Tibial nerve (tissue), 4 donors: ENCODE measurements around the gene TMEM120B. TPM values are rescaled to one million over a fixed set of nuclear protein-coding genes. Genes with fewer than 3 reads are reported as not detected.

ENCODE experiments used
- DNase-seq, 2 donors: peaks; one replicate each; pipeline ENCODE4 v3.0.0-alpha.2; 2019; ENCODE audit warnings: low spot score in 2 of 2
- H3K27ac ChIP-seq, 4 donors: fragments of 200-600 bp; sonication (generic) in 3 of 4; one replicate each; pipeline ENCODE4 v1.5.1; 2017 to 2019; ENCODE audit warnings: mild to moderate bottlenecking in 1 of 4
- H3K27me3 ChIP-seq, 2 donors: fragments of 200-600 bp; sonication (generic) in 1 of 2; one replicate each; pipeline versions ENCODE4 v1.5.1 to v1.6.0; 2017 to 2019
- H3K36me3 ChIP-seq, 3 donors: fragments of 200-600 bp; sonication (generic); one replicate each; pipeline ENCODE4 v1.5.1; 2018 to 2019
- H3K4me1 ChIP-seq, 4 donors: fragments of 200-600 bp; sonication (generic) in 3 of 4; one replicate each; pipeline ENCODE4 v1.5.1; 2017 to 2019
- H3K4me3 ChIP-seq, 4 donors: fragments of 200-600 bp; sonication (generic) in 3 of 4; one replicate each; pipeline ENCODE4 v1.5.1; 2017 to 2019; ENCODE audit warnings: mild to moderate bottlenecking in 1 of 4, moderate library complexity in 1 of 4
- H3K9me3 ChIP-seq, 4 donors: fragments of 200-600 bp; sonication (generic) in 3 of 4; one replicate each; pipeline ENCODE4 v1.5.1; 2017 to 2019
- EP300 ChIP-seq, 2 donors: sonication (generic); formaldehyde crosslinking; IDR thresholded peaks; one replicate each; pipeline ENCODE4 v1.6.1; 2017; ENCODE audit warnings: antibody characterized with exemption in 2 of 2, mild to moderate bottlenecking in 1 of 2
- POLR2A ChIP-seq, 2 donors: fragments of 450-650 bp; IDR thresholded peaks; one replicate each; pipeline ENCODE4 v1.6.1; 2017; ENCODE audit warnings: antibody characterized with exemption in 2 of 2, mild to moderate bottlenecking in 2 of 2, moderate library complexity in 2 of 2
- WGBS, 2 donors: methylation state at CpG; one replicate each; pipeline ENCODE4 v1.1.5; 2018; 5-methylcytosine and 5-hydroxymethylcytosine counted together
- total RNA-seq, 4 donors: library from RNA; depleted of rRNA; stranded (reverse); fragments of >200 nt; gene quantifications; one replicate each; pipeline ENCODE4 v1.1.0, GENCODE V29; 2016
- TF ChIP-seq, protein P1 (sequence below), 5 experiments: fragments of 200-600 bp in 3 of 5; fragments of 450-650 bp in 2 of 5; sonication (generic) in 3 of 5; IDR thresholded peaks; one replicate each; pipeline ENCODE4 v1.5.1; 2016 to 2019; ENCODE audit warnings: antibody characterized with exemption in 5 of 5, mild to moderate bottlenecking in 3 of 5, moderate library complexity in 2 of 5

The TMEM120B gene
- total RNA-seq, 4 donors from 2014 or later = 10.1 to 13.9 (median 11.5) TPM

DNA sequence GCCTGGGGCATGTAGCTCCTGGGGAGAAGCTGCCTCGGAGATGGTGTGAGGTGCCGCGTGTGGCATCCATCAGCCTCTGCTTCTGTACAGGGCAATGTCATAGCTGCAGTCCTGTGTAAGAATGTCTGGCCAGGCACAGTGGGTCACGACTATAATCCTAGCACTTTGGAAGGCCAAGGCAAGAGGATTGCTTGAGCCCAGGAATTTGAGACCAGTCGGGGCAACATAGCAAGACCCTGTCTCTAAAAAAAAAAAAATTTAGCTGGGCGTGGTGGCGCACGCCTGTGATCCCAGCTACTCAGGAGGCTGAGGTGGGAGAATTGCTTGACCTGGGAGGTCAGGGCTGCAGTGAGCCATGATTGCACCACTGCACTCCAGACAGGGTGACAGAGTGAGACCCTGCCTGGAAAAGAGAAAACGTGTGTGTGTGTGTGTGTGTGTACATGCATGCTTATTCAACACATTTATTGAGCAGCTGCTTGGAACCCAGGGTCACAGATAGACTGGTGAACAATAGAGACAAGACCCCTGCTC is 56.8 kb downstream of the TMEM120B start:
- peaks cover 0 to 46% (median 14%) of the 10 kb centered on the region in 4 donors for H3K4me1 ChIP-seq
- TF ChIP-seq, protein P1, sequence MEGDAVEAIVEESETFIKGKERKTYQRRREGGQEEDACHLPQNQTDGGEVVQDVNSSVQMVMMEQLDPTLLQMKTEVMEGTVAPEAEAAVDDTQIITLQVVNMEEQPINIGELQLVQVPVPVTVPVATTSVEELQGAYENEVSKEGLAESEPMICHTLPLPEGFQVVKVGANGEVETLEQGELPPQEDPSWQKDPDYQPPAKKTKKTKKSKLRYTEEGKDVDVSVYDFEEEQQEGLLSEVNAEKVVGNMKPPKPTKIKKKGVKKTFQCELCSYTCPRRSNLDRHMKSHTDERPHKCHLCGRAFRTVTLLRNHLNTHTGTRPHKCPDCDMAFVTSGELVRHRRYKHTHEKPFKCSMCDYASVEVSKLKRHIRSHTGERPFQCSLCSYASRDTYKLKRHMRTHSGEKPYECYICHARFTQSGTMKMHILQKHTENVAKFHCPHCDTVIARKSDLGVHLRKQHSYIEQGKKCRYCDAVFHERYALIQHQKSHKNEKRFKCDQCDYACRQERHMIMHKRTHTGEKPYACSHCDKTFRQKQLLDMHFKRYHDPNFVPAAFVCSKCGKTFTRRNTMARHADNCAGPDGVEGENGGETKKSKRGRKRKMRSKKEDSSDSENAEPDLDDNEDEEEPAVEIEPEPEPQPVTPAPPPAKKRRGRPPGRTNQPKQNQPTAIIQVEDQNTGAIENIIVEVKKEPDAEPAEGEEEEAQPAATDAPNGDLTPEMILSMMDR (IDR thresholded peaks at IDR 0.05) = no peak
- no peak for TF ChIP-seq POLR2A (IDR thresholded peaks at IDR 0.05)
- no peak for TF ChIP-seq EP300 (IDR thresholded peaks at IDR 0.05)

GRCh38 chr12:121769831-121770301 is 57.3 kb downstream of the TMEM120B start:
- 78 to 92% methylated on average over 11 of the region's 11 CpGs for WGBS, 2 donors
- DNase-seq = no peak
- no peaks in the 10 kb centered on the region for H3K9me3 ChIP-seq

More for the DNA sequence above, 56.8 kb downstream of the TMEM120B start:
- no peak overlapping the region for H3K27ac ChIP-seq
- no peak for DNase-seq
- 89 to 91% methylated on average over 9 of the region's 9 CpGs for WGBS, 2 donors
- H3K9me3 ChIP-seq = no peaks in the 10 kb centered on the region
- no peak overlapping the region for H3K4me3 ChIP-seq
- H3K27me3 ChIP-seq = no peaks in the 10 kb centered on the region
- peaks cover 0 to 4% (median 0%) of the 10 kb centered on the region in 3 donors for H3K36me3 ChIP-seq

DNA sequence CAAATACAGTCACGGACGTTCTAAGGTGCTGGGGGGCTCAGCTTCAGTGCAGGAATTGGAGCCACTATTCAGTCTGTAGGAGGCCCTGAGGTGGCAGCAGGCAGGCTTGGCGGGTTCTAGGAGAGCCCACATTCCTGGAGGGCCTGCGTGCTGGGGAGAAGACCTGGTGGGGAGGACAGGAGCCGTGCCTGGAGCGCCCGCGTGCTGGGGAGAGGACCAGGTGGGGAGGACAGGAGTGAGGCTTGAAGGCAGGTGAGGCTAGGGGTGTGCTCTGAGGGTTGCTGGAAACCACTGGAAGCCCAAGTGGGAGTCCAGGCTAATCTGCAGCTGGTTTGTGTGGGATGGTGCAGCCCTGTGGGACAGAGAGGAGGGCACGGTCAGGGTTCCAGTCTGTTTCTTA is 57.8 kb downstream of the TMEM120B start:
- Histone ChIP-seq H3K4me3 (no peak overlapping the region), H3K36me3 (no peaks in the 10 kb centered on the region), H3K27me3 (no peaks in the 10 kb centered on the region), H3K27ac (no peak overlapping the region), H3K4me1 (peaks cover 0 to 44% (median 14%) of the 10 kb centered on the region in 4 donors), H3K9me3 (no peaks in the 10 kb centered on the region)
- TF ChIP-seq, protein P1 (IDR thresholded peaks at IDR 0.05) = no peak
- TF ChIP-seq EP300 (IDR thresholded peaks at IDR 0.05) (no peak), POLR2A (IDR thresholded peaks at IDR 0.05) (no peak)
- 73 to 81% methylated on average over 9 of the region's 9 CpGs for WGBS, 2 donors
- no peak for DNase-seq

More at GRCh38 chr12:121769831-121770301, 57.3 kb downstream of the TMEM120B start:
- Histone ChIP-seq H3K27ac (no peak overlapping the region), H3K27me3 (no peaks in the 10 kb centered on the region), H3K4me3 (no peak overlapping the region), H3K4me1 (peaks cover 0 to 46% (median 14%) of the 10 kb centered on the region in 4 donors), H3K36me3 (no peaks in the 10 kb centered on the region)
- TF ChIP-seq POLR2A (IDR thresholded peaks at IDR 0.05) (no peak), EP300 (IDR thresholded peaks at IDR 0.05) (no peak)
- TF ChIP-seq, protein P1 (IDR thresholded peaks at IDR 0.05) = no peak

DNA sequence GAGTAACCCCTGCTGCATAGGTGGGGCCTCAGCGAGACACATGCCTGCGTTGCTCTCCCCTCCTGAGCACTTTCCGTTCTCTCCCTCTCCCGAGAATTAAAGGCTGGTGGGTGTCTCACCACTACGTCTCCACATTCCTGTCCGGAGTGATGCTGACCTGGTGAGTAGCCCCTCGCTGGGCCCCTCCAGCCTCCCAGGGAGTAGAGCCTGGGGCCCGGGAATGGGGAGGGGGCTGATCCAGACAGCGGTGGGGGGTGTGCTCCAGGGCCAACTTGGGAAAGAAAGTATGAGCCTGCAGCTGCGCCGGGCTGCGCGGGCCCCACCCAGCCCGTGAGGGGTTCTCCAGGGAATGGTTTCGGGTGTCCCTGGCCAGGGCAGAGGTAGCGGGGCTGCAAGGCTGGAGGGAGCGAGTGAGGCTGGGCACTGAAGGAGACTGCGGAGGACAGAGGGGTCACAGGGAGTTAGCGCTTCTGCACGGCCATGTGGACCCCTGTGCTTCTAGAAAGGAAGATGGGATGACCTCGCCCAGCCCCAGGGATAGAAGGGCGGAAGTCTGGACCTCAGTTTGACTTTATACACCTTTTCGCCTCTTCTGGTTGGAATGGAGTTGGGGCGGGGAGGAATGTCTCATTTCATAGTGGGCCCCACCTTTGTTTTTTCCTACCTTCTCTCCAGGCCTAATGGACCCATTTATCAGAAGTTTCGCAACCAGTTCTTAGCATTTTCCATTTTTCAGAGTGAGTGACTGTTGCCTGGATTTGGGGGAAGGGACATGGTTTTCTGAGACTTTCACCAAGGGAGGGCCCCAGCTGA is 58.5 kb downstream of the TMEM120B start:
- no peak for DNase-seq
- Histone ChIP-seq H3K27ac (peak overlapping the region in 1 of 4 donors; percentile 8), H3K4me1 (peaks cover 0 to 40% (median 15%) of the 10 kb centered on the region in 4 donors), H3K4me3 (no peak overlapping the region), H3K27me3 (no peaks in the 10 kb centered on the region), H3K36me3 (no peaks in the 10 kb centered on the region), H3K9me3 (no peaks in the 10 kb centered on the region)
- 81 to 83% methylated on average over 23 to 25 of the region's 25 CpGs for WGBS, 2 donors
- TF ChIP-seq POLR2A (IDR thresholded peaks at IDR 0.05) (no peak), EP300 (IDR thresholded peaks at IDR 0.05) (no peak)
- TF ChIP-seq, protein P1 (IDR thresholded peaks at IDR 0.05) = no peak
